ENCODE measurements around the gene RETREG2.

DNA sequence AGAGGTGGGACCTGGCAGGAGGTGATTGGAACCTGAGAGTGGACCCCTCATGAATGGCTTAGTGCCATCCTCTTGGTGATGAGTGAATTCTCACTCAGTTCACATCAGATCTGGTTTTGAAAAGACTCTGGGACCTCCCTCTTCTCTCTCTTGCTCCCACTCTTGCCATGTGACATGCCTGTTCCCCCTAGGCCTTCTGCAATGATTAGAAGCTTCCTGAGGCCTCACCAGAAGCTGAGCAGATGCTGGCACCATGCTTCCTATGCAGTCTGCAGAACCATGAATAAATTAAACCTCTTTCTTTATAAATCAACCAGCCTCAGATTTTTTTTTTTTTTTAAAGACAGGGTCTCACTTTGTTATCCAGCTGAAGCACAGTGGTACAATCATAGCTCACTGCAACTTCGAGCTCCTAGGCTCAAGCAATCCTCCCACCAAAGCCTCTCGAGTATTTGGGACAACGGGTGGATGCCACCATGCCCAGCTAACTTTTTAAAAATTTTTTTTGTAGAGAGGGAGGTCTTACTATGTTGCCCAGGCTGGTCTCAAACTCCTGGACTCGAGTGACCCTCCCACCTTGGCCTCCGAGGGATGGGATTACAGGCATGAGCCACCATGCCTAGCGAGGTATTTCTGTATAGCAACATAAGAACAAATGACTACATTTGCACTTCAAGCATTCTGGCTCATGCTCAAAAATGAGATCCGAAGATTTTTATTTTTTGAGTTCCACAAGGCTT, 26.5 kb downstream of the RETREG2 start:
- TF ChIP-seq POLR2AphosphoS5 (IDR thresholded peaks at IDR 0.05; ENCODE audit: low read depth, low read length) (no peak), POLR2A (IDR thresholded peaks at IDR 0.05; ENCODE audit: low read depth, low read length) (no peak), TAF1 (IDR thresholded peaks at IDR 0.05; ENCODE audit: low read depth, low read length) (no peak)
